PC-3 (cell line): ENCODE results near the gene RASD2. TPM values are rescaled to one million over a fixed set of nuclear protein-coding genes. Genes with fewer than 3 reads are reported as not detected.

Experiments
- ATAC-seq: fragments of 200-7000 bp; cut with Tn5 transposase; 2 replicates; pipeline ENCODE4 v1.9.1; 2020; ENCODE audit warnings: mild to moderate bottlenecking, moderate library complexity
- BruUV-seq: library from RNA; stranded (reverse); fragments of 400-500 nt; replicated peaks from 2 replicates; lab custom pipeline; 2021; lab: Mats Ljungman, UMichigan
- CTCF ChIA-PET: fragments of 300-600 bp; sonication (Branson Sonifier 250); formaldehyde crosslinking; loops from one replicate; lab custom pipeline; 2022; ENCODE audit warnings: antibody characterized with exemption; lab: Charles Lee
- POLR2A ChIA-PET: fragments of 300-600 bp; sonication (Branson Sonifier 250); formaldehyde crosslinking; loops from one replicate; lab custom pipeline; 2022; ENCODE audit warnings: antibody characterized with exemption; ENCODE audit not compliant: unreplicated experiment; lab: Charles Lee
- DNase-seq: peaks from one replicate; pipeline ENCODE4 v3.0.0-alpha.2; 2015
- H2AFZ ChIP-seq: fragments of 300-600 bp; sonication (generic); 2 replicates; pipeline ENCODE4 v1.6.0; 2016; ENCODE audit warnings: antibody characterized with exemption, low read length
- H3F3A ChIP-seq: fragments of 300-600 bp; sonication (generic); one replicate; pipeline ENCODE4 v1.6.0; 2017; ENCODE audit warnings: antibody characterized with exemption, low read length, control low read depth, mild to moderate bottlenecking; ENCODE audit not compliant: unreplicated experiment
- H3K27ac ChIP-seq: fragments of 300-600 bp; sonication (generic); 2 replicates; pipeline ENCODE4 v1.5.1; 2016; ENCODE audit warnings: mild to moderate bottlenecking, low read length
- H3K27me3 ChIP-seq: fragments of 300-600 bp; sonication (generic); 2 replicates; pipeline ENCODE4 v1.6.1; 2016; ENCODE audit warnings: low read length, mixed read lengths
- H3K36me3 ChIP-seq: fragments of 300-600 bp; sonication (generic); 2 replicates; pipeline ENCODE4 v1.6.1; 2016; ENCODE audit warnings: low read depth, mixed run types, low read length, mixed read lengths
- H3K4me1 ChIP-seq: fragments of 300-600 bp; sonication (generic); 2 replicates; pipeline ENCODE4 v1.5.1; 2016; ENCODE audit warnings: low read length; ENCODE audit not compliant: insufficient read depth
- H3K4me2 ChIP-seq: fragments of 300-600 bp; sonication (generic); 2 replicates; pipeline ENCODE4 v1.6.0; 2016; ENCODE audit warnings: low read length
- H3K4me3 ChIP-seq: fragments of 300-600 bp; sonication (generic); 2 replicates; pipeline ENCODE4 v1.5.1; 2016; ENCODE audit warnings: mild to moderate bottlenecking, low read length, mixed read lengths
- H3K79me2 ChIP-seq: fragments of 300-600 bp; sonication (generic); 2 replicates; pipeline ENCODE4 v1.6.1; 2017; ENCODE audit warnings: low read length, mixed read lengths
- H3K9ac ChIP-seq: fragments of 300-600 bp; sonication (generic); 2 replicates; pipeline ENCODE4 v1.6.0; 2016; ENCODE audit warnings: mild to moderate bottlenecking, low read length
- H3K9me2 ChIP-seq: fragments of 300-600 bp; sonication (generic); replicated peaks from 2 replicates; pipeline ENCODE4 v1.6.1; 2016; ENCODE audit warnings: mixed run types, low read length, mixed read lengths
- H3K9me3 ChIP-seq: fragments of 300-600 bp; sonication (generic); 2 replicates; pipeline ENCODE4 v1.6.1; 2016; ENCODE audit warnings: low read length, mixed read lengths
- H4K20me1 ChIP-seq: fragments of 300-600 bp; sonication (generic); 2 replicates; pipeline ENCODE4 v1.6.1; 2016; ENCODE audit warnings: low read length, mixed read lengths
- CTCF ChIP-seq: fragments of 300-600 bp; sonication (generic); conservative IDR thresholded peaks from 2 replicates; pipeline ENCODE4 v1.5.1; 2017; ENCODE audit warnings: antibody characterized with exemption, low read depth, mild to moderate bottlenecking, low read length
- EZH2 ChIP-seq: fragments of 300-600 bp; sonication (generic); IDR thresholded peaks from one replicate; pipeline ENCODE4 v1.6.1; 2017; ENCODE audit warnings: antibody characterized with exemption, mild to moderate bottlenecking, low read length; ENCODE audit not compliant: unreplicated experiment
- EZH2phosphoT487 ChIP-seq: fragments of 300-600 bp; sonication (generic); IDR thresholded peaks from 2 replicates; pipeline ENCODE4 v1.6.1; 2018; ENCODE audit warnings: mild to moderate bottlenecking, antibody characterized with exemption, low read length, borderline replicate concordance
- intact Hi-C: fragments of 100-400 bp; cut with micrococcal nuclease; formaldehyde crosslinking; loops from 2 replicates; pipeline ENCODE4 v1.9.0; 2023
- total RNA-seq: library from RNA; depleted of rRNA; stranded (reverse); fragments of >200 nt; gene quantifications from 2 replicates; pipeline ENCODE4 v1.2.3, GENCODE V29; 2014

The RASD2 gene
- total RNA-seq, 1 experiment from 2014 or later, result 0.07 TPM

DNA sequence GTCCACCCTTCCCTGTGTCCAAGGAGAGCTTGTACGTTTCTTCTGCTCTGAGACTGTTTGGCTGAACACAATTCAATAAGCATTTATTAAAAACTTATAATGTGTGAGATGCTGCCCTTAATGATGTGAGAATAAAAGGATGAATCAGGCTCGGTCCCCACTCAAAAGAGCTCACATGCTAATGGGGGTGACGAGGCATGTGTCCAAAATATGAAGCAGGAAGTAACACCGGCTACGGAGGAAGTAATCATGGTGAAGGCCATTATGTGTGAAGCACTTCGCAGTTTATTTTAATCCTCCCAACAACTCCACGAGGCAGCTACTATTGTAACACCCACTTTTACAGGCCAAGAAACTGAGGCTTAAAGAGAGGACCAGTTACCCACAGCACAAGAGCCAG is 3.4 kb upstream of the RASD2 start:
- H3K27ac ChIP-seq, result no peak overlapping the region
- H4K20me1 ChIP-seq, result no peaks in the 10 kb centered on the region
- DNase-seq, result no peak
- H3F3A ChIP-seq, result no peaks in the 10 kb centered on the region
- ChIA-PET POLR2A (no interaction called here), CTCF (no interaction called here)
- ATAC-seq, result no peak
- H2AFZ ChIP-seq, result no peak overlapping the region
- BruUV-seq, result no TSS peak
- no peak for TF ChIP-seq EZH2phosphoT487
- no peak overlapping the region for H3K9ac ChIP-seq
- H3K4me1 ChIP-seq, result no peaks in the 10 kb centered on the region; the same call in 1 of the 2 replicates
- no peaks in the 10 kb centered on the region for H3K9me3 ChIP-seq
- H3K4me3 ChIP-seq, result no peak overlapping the region
- intact Hi-C loops, result no loop called here
- H3K27me3 ChIP-seq, result no peaks in the 10 kb centered on the region
- no peaks in the 10 kb centered on the region for H3K9me2 ChIP-seq
- H3K4me2 ChIP-seq, result no peak overlapping the region
- no peaks in the 10 kb centered on the region for H3K36me3 ChIP-seq
- no peaks in the 10 kb centered on the region for H3K79me2 ChIP-seq

DNA sequence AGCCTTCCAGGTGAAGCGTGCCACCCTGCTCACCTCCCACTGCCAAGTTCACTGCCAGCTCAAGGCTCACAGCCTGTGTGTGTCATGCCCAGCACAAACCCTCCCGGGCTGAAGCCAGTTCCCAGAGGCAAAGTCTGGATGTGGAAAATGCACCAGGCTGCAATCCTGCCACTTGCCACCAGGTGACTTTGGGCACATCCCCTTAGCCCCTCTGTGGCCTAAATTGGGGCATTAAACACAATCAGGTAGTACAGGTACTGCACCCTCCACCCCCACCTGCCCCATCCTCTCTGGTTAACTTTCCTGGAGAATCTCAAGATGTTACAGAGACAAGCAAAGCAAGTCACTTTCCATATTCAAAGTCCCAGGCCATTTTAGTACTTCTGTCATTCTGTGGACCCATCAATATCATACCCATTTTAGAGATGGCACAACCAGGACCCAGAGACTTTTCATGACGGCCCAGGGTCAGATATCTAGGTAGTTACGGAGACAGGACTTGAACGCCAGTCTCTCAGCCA is 1.8 kb upstream of the RASD2 start:
- Histone ChIP-seq H4K20me1 (no peaks in the 10 kb centered on the region), H3K4me1 (no peaks in the 10 kb centered on the region; the same call in 1 of the 2 replicates), H3K9ac (no peak overlapping the region), H3K36me3 (no peaks in the 10 kb centered on the region), H3K79me2 (no peaks in the 10 kb centered on the region), H3F3A (no peaks in the 10 kb centered on the region), H3K4me2 (no peak overlapping the region), H3K9me2 (no peaks in the 10 kb centered on the region), H2AFZ (no peak overlapping the region), H3K27me3 (no peaks in the 10 kb centered on the region), H3K27ac (no peak overlapping the region), H3K4me3 (no peak overlapping the region), H3K9me3 (no peaks in the 10 kb centered on the region)
- ATAC-seq (peak; percentile 33), DNase-seq (peak; percentile 64)
- no TSS peak for BruUV-seq
- CTCF ChIA-PET, result no interaction called here
- TF ChIP-seq EZH2phosphoT487 (no peak), EZH2 (no peak), CTCF (peak; percentile 66)
- POLR2A ChIA-PET, result no interaction called here
- intact Hi-C loops, result no loop called here

GRCh38 chr22:35539487-35539886 is 1.1 kb upstream of the RASD2 start:
- no peak for TF ChIP-seq EZH2
- no peak for TF ChIP-seq CTCF
- TF ChIP-seq EZH2phosphoT487, result no peak
- Histone ChIP-seq H3K4me1 (no peaks in the 10 kb centered on the region; the same call in 1 of the 2 replicates), H3K27ac (no peak overlapping the region), H3K4me2 (peak overlapping the region; percentile 82), H3K27me3 (no peaks in the 10 kb centered on the region), H3K9me2 (no peaks in the 10 kb centered on the region), H3K79me2 (no peaks in the 10 kb centered on the region), H2AFZ (no peak overlapping the region; the same call in 1 of the 2 replicates), H3K36me3 (no peaks in the 10 kb centered on the region), H4K20me1 (no peaks in the 10 kb centered on the region), H3K9me3 (no peaks in the 10 kb centered on the region), H3K4me3 (no peak overlapping the region), H3K9ac (no peak overlapping the region), H3F3A (no peaks in the 10 kb centered on the region)
- CTCF ChIA-PET, result no interaction called here
- BruUV-seq, result no TSS peak
- ATAC-seq (no peak), DNase-seq (no peak)
- POLR2A ChIA-PET, result no interaction called here
- intact Hi-C loops, result no loop called here
